Mesendoderm (in vitro differentiated cells): Measurements from ENCODE around the gene HNRNPA1.
"Not testable (repeated sequence)": the region's sequence is repeated elsewhere in the genome, so short reads cannot be mapped to it uniquely, and the experiment has no call there.

Experiments
- DNase-seq: peaks from one replicate; pipeline ENCODE4 v3.0.0; 2013
- H2AK5ac ChIP-seq: 2 replicates; pipeline ENCODE4 v1.6.1; 2013; ENCODE audit warnings: low read length, inconsistent platforms
- H2BK120ac ChIP-seq: 2 replicates; pipeline ENCODE4 v1.6.1; 2013; ENCODE audit warnings: low read depth, mild to moderate bottlenecking, low read length, moderate library complexity, mixed read lengths
- H2BK15ac ChIP-seq: replicated peaks from 2 replicates; pipeline ENCODE4 v1.6.1; 2013; ENCODE audit warnings: low read depth, mild to moderate bottlenecking, moderate library complexity
- H2BK5ac ChIP-seq: 2 replicates; pipeline ENCODE4 v1.6.1; 2013; ENCODE audit warnings: low read length, inconsistent platforms
- H3K18ac ChIP-seq: 2 replicates; pipeline ENCODE4 v1.6.1; 2013; ENCODE audit warnings: mild to moderate bottlenecking, low read length, mixed read lengths
- H3K23ac ChIP-seq: one replicate; pipeline ENCODE4 v1.6.1; 2013; ENCODE audit warnings: low read length
- H3K27ac ChIP-seq: 2 replicates; pipeline ENCODE4 v1.5.1; 2013; ENCODE audit warnings: low read depth, mild to moderate bottlenecking, inconsistent platforms, low read length, moderate library complexity
- H3K27me3 ChIP-seq: 2 replicates; pipeline ENCODE4 v1.6.1; 2013; ENCODE audit warnings: low read length, control low read depth, mild to moderate bottlenecking, inconsistent platforms; ENCODE audit not compliant: insufficient read depth, poor library complexity
- H3K36me3 ChIP-seq: 2 replicates; pipeline ENCODE4 v1.6.1; 2013; ENCODE audit warnings: low read length, inconsistent platforms; ENCODE audit not compliant: control insufficient read depth, insufficient read depth
- H3K4ac ChIP-seq: one replicate; pipeline ENCODE4 v1.6.1; 2013; ENCODE audit warnings: low read depth, mild to moderate bottlenecking, low read length, moderate library complexity
- H3K4me1 ChIP-seq: 2 replicates; pipeline ENCODE4 v1.6.1; 2013; ENCODE audit warnings: low read depth, low read length, inconsistent platforms; ENCODE audit not compliant: control insufficient read depth
- H3K4me2 ChIP-seq: 2 replicates; pipeline ENCODE4 v1.6.1; 2013; ENCODE audit warnings: low read length
- H3K4me3 ChIP-seq: 2 replicates; pipeline ENCODE4 v1.5.1; 2013; ENCODE audit warnings: mild to moderate bottlenecking, low read length
- H3K56ac ChIP-seq: one replicate; pipeline ENCODE4 v1.6.1; 2013; ENCODE audit warnings: low read length
- H3K79me1 ChIP-seq: 2 replicates; pipeline ENCODE4 v1.6.1; 2013; ENCODE audit warnings: low read length, inconsistent platforms
- H3K79me2 ChIP-seq: 2 replicates; pipeline ENCODE4 v1.6.1; 2013; ENCODE audit warnings: mild to moderate bottlenecking, low read length; ENCODE audit not compliant: control insufficient read depth, insufficient read depth
- H3K9ac ChIP-seq: 2 replicates; pipeline ENCODE4 v1.6.1; 2013; ENCODE audit warnings: low read length, inconsistent platforms
- H4K5ac ChIP-seq: one replicate; pipeline ENCODE4 v1.6.1; 2013; ENCODE audit warnings: low read length
- H4K8ac ChIP-seq: one replicate; pipeline ENCODE4 v1.6.1; 2013; ENCODE audit warnings: low read depth, mild to moderate bottlenecking, control low read depth, low read length, moderate library complexity
- WGBS: extraction: QIAGEN DNeasy Blood & Tissue Kit; methylation state at CpG from one replicate; pipeline ENCODE4 v1.1.7; 2013; ENCODE audit warnings: low lambda C conversion rate, missing lambda C conversion rate; ENCODE audit not compliant: insufficient coverage; ENCODE audit errors: extremely low coverage; 5-methylcytosine and 5-hydroxymethylcytosine counted together

HNRNPA1 gene

DNA sequence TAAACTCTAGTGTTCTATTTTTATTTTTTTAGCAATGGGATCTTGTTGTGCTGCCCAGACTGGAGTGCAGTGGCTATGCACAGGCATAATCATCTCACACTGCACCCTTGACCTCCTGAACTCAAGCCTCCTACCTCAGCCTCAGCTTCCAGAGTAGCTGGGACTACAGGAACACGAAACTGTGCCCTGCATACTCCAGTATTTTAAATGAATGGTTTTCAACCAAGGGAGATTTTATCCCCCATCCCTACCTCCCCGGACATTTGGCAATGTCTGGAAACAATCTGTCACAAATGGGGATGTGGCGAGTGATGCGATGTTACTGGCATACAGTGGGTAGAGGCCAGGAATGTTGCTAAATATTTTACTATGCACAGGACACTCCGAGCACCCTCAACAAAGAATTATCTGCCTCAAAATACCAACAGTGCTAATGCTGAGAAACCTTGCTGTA is 2.7 kb upstream of the HNRNPA1 start:
- no peak overlapping the region for H3K27ac ChIP-seq

DNA sequence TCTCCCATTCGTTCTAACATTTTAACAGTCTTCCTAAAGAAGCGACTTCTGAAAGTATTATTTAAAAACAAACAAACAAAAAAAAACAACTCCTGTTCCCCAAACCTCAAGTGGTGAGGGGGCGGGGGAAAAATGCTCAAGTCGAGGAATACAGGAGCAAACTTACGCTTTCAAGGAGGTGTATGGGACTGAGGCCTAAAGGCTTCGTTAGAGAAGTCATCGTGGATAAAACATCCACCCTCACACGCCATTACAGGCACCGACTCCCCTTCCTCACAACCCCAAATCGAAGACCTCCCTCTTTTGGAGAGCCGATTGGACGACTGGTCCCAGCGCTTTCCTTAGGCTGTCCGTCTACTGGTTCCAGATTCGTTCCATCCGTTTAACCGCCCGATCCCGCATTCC is 1.3 kb upstream of the HNRNPA1 start:
- Histone ChIP-seq H4K8ac (no peak overlapping the region), H3K4me3 (peak overlapping the region; percentile 85), H3K23ac (no peak overlapping the region), H3K79me2 (peaks cover 76% of the 10 kb centered on the region), H2BK120ac (no peak overlapping the region), H4K5ac (peak overlapping the region; percentile 1), H3K4ac (no peak overlapping the region), H2BK5ac (peak overlapping the region; percentile 7), H3K4me1 (peaks cover 3% of the 10 kb centered on the region), H3K4me2 (peak overlapping the region; percentile 2), H3K79me1 (no peaks in the 10 kb centered on the region), H3K27ac (peak overlapping the region; percentile 72), H2AK5ac (no peak overlapping the region), H2BK15ac (no peak overlapping the region), H3K9ac (peak overlapping the region; percentile 82), H3K56ac (peak overlapping the region; percentile 93), H3K36me3 (peaks cover 11% of the 10 kb centered on the region), H3K27me3 (no peaks in the 10 kb centered on the region), H3K18ac (peak overlapping the region; percentile 17)
- no CpG with 5 or more reads among the region's 19 CpGs for WGBS
- DNase-seq, result no peak

More for the DNA sequence above, 2.7 kb upstream of the HNRNPA1 start:
- Histone ChIP-seq H3K4me2 (peak overlapping the region; percentile 42), H3K4me1 (peaks cover 3% of the 10 kb centered on the region), H3K9ac (peak overlapping the region; percentile 75), H2BK120ac (no peak overlapping the region), H3K79me1 (peaks cover 2% of the 10 kb centered on the region), H2AK5ac (no peak overlapping the region), H4K5ac (no peak overlapping the region), H3K56ac (peak overlapping the region; percentile 8), H2BK5ac (no peak overlapping the region), H3K4ac (no peak overlapping the region), H3K36me3 (peaks cover 4% of the 10 kb centered on the region), H2BK15ac (no peak overlapping the region), H3K4me3 (peak overlapping the region; percentile 19), H3K27me3 (no peaks in the 10 kb centered on the region), H3K79me2 (peaks cover 66% of the 10 kb centered on the region), H3K23ac (peak overlapping the region; percentile 1), H4K8ac (no peak overlapping the region), H3K18ac (no peak overlapping the region)
- no CpG with 5 or more reads among the region's 5 CpGs for WGBS
- DNase-seq, result peak; percentile 72

DNA sequence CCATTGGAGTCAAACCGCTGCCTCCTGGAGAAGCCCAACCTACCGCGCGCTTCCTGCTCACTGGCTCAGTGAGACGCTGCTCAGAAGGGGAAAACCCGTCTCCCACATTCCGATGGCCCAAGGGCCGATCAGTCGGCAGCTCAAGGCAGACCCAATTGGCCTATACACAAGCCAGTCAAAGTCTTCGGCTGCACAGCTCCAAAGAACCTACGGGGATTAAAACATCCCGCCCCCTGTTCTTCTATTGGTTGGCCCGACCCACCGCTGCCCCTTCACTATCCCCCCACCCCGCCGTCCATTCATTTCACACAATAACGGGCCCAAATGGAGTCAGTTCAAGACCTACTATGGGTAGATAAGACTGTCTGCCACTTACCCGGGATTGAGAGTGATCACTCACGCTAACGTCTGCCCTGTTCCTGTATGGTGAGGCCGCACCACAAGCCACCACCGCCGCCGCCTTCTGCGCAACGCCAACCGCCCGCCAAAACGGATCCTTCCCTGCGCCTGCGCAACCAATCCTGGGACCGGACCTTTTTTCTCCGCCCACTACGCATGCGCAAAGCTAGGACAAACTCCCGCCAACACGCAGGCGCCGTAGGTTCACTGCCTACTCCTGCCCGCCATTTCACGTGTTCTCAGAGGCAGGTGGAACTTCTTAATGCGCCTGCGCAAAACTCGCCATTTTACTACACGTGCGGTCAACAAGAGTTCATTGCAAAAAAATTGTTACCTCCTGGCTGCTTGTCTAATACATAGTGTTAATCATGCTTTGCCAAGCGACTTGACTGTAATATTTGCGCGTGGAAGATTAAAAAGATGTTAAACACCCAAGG is 676 bp upstream of the HNRNPA1 start, which contains the start of gene CBX5:
CBX5 (minus strand) TSS at position 491 of the 836 bp plus-strand sequence. CDS start 22,472 bp downstream, outside the sequence.
- peak within 1 kb of the TSS; percentile 49 for H3K4me2 ChIP-seq
- H3K36me3 ChIP-seq, result peaks cover 11% of the 10 kb centered on the region
- peak within 1 kb of the TSS; percentile 90 for H3K27ac ChIP-seq
- peak within 1 kb of the TSS; percentile 100 for H3K56ac ChIP-seq
- H3K27me3 ChIP-seq, result no peaks in the 10 kb centered on the region
- H3K79me2 ChIP-seq, result peaks cover 76% of the 10 kb centered on the region
- WGBS, result no CpG with 5 or more reads among the region's 49 CpGs
- peak within 1 kb of the TSS; percentile 5 for H4K8ac ChIP-seq
- H2AK5ac ChIP-seq, result peak within 1 kb of the TSS; percentile 98
- peak within 1 kb of the TSS; percentile 44 for H3K18ac ChIP-seq
- no peak within 1 kb of the TSS for H2BK15ac ChIP-seq
- peak within 1 kb of the TSS; percentile 92 for H3K4ac ChIP-seq
- peak; percentile 100 for DNase-seq
- no peak within 1 kb of the TSS for H2BK120ac ChIP-seq
- H2BK5ac ChIP-seq, result peak within 1 kb of the TSS; percentile 93
- H3K9ac ChIP-seq, result peak within 1 kb of the TSS; percentile 100
- peak within 1 kb of the TSS; percentile 98 for H3K4me3 ChIP-seq
- H3K79me1 ChIP-seq, result no peaks in the 10 kb centered on the region
- peak within 1 kb of the TSS; percentile 92 for H3K23ac ChIP-seq
- H4K5ac ChIP-seq, result peak within 1 kb of the TSS; percentile 92
- peaks cover 3% of the 10 kb centered on the region for H3K4me1 ChIP-seq

GRCh38 chr12:54281261-54281638 is 724 bp downstream of the HNRNPA1 start:
- peak overlapping the region; percentile 44 for H3K4me2 ChIP-seq
- peaks cover 67% of the 10 kb centered on the region for H3K79me2 ChIP-seq
- peak overlapping the region; percentile 100 for H3K56ac ChIP-seq
- peak overlapping the region; percentile 98 for H3K4me3 ChIP-seq
- peak overlapping the region; percentile 100 for H3K9ac ChIP-seq
- DNase-seq, H2BK15ac ChIP-seq, H3K4me1 ChIP-seq, H2BK120ac ChIP-seq, H3K79me1 ChIP-seq, H3K27me3 ChIP-seq: not testable (repeated sequence)
- peak overlapping the region; percentile 5 for H4K8ac ChIP-seq
- peak overlapping the region; percentile 98 for H2AK5ac ChIP-seq
- H2BK5ac ChIP-seq, result peak overlapping the region; percentile 93
- H3K27ac ChIP-seq, result peak overlapping the region; percentile 76
- peaks cover 15% of the 10 kb centered on the region for H3K36me3 ChIP-seq
- H4K5ac ChIP-seq, result peak overlapping the region; percentile 92
- WGBS, result no CpG with 5 or more reads among the region's 10 CpGs
- peak overlapping the region; percentile 44 for H3K18ac ChIP-seq
- H3K4ac ChIP-seq, result peak overlapping the region; percentile 92
- peak overlapping the region; percentile 92 for H3K23ac ChIP-seq

DNA sequence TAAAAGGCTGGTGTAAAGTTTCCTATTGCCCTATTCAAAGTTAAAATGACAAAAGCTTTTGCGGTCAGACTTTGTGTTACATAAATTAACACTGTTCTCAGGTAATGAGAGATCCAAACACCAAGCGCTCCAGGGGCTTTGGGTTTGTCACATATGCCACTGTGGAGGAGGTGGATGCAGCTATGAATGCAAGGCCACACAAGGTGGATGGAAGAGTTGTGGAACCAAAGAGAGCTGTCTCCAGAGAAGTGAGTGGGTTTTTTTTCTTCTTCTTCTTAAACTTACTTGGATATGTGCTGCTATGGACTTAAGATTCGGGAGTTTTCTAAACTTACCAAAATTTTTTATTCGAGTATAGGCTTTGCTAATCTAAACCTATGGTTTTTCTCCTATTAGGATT is 1.2 kb downstream of the HNRNPA1 start:
- Histone ChIP-seq H3K4me2 (peak overlapping the region; percentile 44), H3K79me2 (peaks cover 63% of the 10 kb centered on the region), H3K36me3 (peaks cover 17% of the 10 kb centered on the region), H3K56ac (peak overlapping the region; percentile 100), H3K4me3 (peak overlapping the region; percentile 98), H3K9ac (peak overlapping the region; percentile 100)
- H2BK15ac ChIP-seq, H3K4me1 ChIP-seq, H3K18ac ChIP-seq, DNase-seq, H3K23ac ChIP-seq, H3K27ac ChIP-seq, H4K8ac ChIP-seq, H3K27me3 ChIP-seq, H4K5ac ChIP-seq, H3K4ac ChIP-seq, H2BK5ac ChIP-seq, H3K79me1 ChIP-seq, H2BK120ac ChIP-seq, H2AK5ac ChIP-seq: not testable (repeated sequence)
- WGBS, result no CpG with 5 or more reads among the region's 4 CpGs
